BE2C (cell line): ENCODE measurements around the gene PEDS1.

Source experiments
- DNase-seq: peaks from one replicate; pipeline ENCODE4 v3.0.0-alpha.2; 2020
- H3K27me3 ChIP-seq: fragments of 250-450 bp; sonication (Bioruptor Pico); 2 replicates; pipeline ENCODE4 v1.5.1; 2020; ENCODE audit warnings: mild to moderate bottlenecking
- H3K36me3 ChIP-seq: fragments of 250-450 bp; sonication (Bioruptor Pico); 2 replicates; pipeline ENCODE4 v1.5.1; 2020; ENCODE audit warnings: mild to moderate bottlenecking
- H3K4me1 ChIP-seq: fragments of 250-450 bp; sonication (Bioruptor Pico); 2 replicates; pipeline ENCODE4 v1.5.1; 2020
- H3K4me3 ChIP-seq: 2 replicates; pipeline ENCODE4 v1.5.1; 2011; ENCODE audit warnings: low read depth, low read length
- H3K9me3 ChIP-seq: fragments of 250-450 bp; sonication (Bioruptor Pico); 2 replicates; pipeline ENCODE4 v1.5.1; 2020
- TF ChIP-seq, protein P1 (sequence below): IDR thresholded peaks from 2 replicates; pipeline ENCODE4 v1.5.1; 2012; ENCODE audit warnings: mild to moderate bottlenecking, low read depth, low read length

Gene PEDS1

DNA sequence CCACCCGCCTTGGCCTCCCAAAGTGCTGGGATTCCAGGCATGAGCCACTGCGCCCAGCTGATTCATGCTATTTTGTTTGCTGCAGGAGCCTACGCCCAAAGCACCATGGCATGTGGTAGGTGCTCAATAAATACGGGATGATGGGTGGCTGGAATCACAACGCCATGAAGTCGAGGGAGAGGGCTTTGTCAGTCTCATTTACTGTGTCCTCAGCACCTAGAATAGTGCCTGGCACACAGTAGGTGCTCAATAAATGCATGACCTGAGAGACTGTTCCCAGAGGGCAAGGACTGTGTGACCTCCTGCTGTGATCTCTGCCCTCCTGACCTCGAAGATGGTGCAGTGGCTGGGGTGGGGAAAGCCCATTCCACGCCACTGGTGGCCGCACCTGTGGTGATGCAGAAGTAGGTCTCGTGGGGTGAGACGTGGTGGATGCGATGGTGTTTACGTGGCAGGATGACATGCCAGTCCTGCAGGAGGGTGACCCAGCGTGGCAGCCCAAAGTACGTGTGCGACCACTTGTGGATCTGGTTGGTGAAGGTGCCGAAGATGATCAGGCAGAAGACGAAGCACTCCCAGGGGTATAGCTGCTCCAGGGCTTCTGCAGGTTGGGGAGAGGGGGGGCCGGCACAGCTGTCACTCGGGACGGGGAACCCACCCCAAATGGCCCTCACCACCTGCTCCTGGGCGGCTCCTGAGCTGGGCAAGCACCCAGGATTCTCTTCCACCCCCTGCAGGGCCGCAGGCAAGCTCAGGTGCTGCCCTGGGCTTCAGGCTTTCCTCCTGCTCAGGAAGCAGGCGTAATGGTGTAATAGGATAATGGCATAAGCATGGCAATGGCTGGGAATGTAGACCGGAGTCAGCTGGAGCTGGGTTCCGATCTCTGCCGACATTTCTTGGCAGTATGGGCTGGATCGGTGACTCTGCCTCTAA is 25.7 kb downstream of the PEDS1 start:
- TF ChIP-seq, protein P1, sequence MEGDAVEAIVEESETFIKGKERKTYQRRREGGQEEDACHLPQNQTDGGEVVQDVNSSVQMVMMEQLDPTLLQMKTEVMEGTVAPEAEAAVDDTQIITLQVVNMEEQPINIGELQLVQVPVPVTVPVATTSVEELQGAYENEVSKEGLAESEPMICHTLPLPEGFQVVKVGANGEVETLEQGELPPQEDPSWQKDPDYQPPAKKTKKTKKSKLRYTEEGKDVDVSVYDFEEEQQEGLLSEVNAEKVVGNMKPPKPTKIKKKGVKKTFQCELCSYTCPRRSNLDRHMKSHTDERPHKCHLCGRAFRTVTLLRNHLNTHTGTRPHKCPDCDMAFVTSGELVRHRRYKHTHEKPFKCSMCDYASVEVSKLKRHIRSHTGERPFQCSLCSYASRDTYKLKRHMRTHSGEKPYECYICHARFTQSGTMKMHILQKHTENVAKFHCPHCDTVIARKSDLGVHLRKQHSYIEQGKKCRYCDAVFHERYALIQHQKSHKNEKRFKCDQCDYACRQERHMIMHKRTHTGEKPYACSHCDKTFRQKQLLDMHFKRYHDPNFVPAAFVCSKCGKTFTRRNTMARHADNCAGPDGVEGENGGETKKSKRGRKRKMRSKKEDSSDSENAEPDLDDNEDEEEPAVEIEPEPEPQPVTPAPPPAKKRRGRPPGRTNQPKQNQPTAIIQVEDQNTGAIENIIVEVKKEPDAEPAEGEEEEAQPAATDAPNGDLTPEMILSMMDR, result no peak
- Histone ChIP-seq H3K36me3 (peaks cover 55% of the 10 kb centered on the region), H3K4me1 (no peaks in the 10 kb centered on the region; the same call in 1 of the 2 replicates)

DNA sequence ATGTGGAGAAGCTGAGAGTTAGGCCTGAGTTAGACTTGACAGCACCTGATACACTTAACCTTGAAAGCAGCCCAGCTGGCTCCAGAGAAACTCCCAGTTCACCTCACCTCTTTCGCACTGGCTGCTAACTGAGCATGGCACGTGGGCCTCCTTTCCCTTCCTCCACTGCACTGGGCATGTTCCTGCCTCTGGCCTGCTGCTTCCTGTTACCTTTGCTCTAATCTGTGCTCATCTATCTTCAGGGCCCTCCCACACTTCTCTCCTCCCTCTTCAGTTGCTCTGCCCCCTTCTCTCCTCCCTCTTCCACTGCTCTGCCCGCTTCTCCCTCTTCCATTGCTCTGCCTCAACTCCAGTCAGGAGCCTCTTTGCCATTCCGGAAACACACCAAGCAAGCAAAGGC is 26.9 kb downstream of the PEDS1 start:
- Histone ChIP-seq H3K27me3 (no peaks in the 10 kb centered on the region), H3K9me3 (peaks cover 4% of the 10 kb centered on the region), H3K36me3 (peaks cover 47% of the 10 kb centered on the region), H3K4me3 (no peak overlapping the region), H3K4me1 (peaks cover 3% of the 10 kb centered on the region; the same call in 1 of the 2 replicates)
- no peak for DNase-seq
- TF ChIP-seq, protein P1, result no peak

More for the DNA sequence above, 25.7 kb downstream of the PEDS1 start:
- no peaks in the 10 kb centered on the region for H3K27me3 ChIP-seq
- no peaks in the 10 kb centered on the region for H3K9me3 ChIP-seq
- DNase-seq, result no peak
- H3K4me3 ChIP-seq, result no peak overlapping the region

DNA sequence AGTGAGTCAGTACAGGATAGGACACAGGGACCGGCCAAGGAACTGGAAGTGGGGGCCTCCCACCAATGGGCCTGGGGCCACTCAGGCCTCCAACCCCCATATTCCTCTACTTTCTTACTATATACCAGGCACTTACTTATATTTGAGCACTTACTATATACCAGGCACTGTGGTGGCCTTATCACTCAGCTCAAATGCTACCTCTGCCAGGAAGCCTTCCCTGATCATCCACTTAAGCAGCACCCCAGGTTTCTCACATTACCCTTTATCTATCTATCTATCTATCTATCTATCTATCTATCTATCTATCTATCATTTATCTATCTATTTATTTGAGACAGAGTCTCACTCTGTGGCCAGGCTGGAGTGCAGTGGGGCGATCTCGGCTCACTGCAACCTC is 28.2 kb downstream of the PEDS1 start:
- H3K27me3 ChIP-seq, result no peaks in the 10 kb centered on the region
- H3K4me3 ChIP-seq, result no peak overlapping the region
- H3K9me3 ChIP-seq, result peaks cover 4% of the 10 kb centered on the region
- DNase-seq, result no peak
- peaks cover 37% of the 10 kb centered on the region for H3K36me3 ChIP-seq
- peaks cover 3% of the 10 kb centered on the region for H3K4me1 ChIP-seq
- TF ChIP-seq, protein P1, result no peak

DNA sequence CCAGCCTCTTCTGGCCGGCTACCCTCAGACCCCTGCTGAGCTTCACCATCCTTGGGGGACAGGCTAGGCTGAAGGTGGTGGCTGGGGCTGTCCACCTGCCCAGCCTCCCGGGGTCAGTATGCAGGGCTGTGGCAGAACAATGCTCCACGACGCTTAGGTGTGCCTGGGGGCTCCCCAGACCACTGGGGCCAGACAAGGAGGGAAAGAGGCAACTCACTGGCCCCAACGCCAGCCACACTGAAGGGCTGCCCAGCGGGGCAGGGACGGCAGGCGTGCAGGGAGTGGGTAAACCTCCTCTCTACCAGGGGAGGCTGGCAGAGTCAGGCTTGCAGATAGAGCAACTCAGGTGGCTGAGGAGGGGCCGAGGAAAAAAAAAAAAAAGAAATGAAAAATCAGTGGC is 29.0 kb downstream of the PEDS1 start:
- peaks cover 30% of the 10 kb centered on the region for H3K36me3 ChIP-seq
- TF ChIP-seq, protein P1, result no peak
- peaks cover 3% of the 10 kb centered on the region for H3K4me1 ChIP-seq
- no peaks in the 10 kb centered on the region for H3K27me3 ChIP-seq
- H3K4me3 ChIP-seq, result no peak overlapping the region
- no peak for DNase-seq
- peaks cover 4% of the 10 kb centered on the region for H3K9me3 ChIP-seq

DNA sequence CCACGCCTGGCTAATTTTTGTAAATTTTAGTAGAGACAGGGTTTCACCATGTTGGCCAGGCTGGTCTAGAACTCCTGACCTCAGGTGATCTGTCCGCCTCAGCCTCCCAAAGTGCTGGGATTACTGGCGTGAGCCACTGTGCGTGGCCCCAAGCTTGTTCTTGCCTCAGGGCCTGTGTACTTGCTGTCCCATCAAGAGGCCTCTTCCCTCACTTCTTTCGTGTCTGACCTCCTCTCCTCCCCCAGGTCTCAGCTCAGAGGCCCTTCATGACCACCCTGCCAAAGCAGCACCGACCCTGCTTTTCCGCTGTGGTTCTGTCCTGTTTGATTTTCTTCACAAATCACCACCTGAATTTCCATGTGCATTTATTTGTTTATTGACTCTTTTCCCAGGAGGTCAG is 30.1 kb downstream of the PEDS1 start:
- Histone ChIP-seq H3K27me3 (no peaks in the 10 kb centered on the region), H3K4me1 (peaks cover 3% of the 10 kb centered on the region), H3K9me3 (peaks cover 4% of the 10 kb centered on the region), H3K4me3 (no peak overlapping the region), H3K36me3 (peaks cover 20% of the 10 kb centered on the region)
- no peak for DNase-seq
- TF ChIP-seq, protein P1, result no peak

DNA sequence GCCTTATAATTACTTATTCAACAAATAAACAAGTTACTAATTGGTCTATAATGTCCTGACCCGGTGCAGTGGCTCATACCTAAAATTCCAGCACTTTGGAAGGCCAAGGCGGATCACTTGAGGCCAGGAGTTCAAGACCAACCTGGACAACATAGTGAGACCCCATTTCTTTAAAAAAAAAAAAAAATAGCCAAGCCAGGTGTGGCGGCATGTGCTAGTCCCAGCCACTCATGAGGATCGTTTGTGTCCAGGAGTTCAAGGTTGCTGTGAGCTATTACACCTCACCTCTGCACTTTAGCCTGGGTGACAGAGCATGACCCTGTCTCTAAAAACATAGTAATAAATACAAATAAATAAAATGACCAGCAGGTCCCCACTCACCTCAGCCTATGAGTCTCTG is 30.8 kb downstream of the PEDS1 start:
- no peak for DNase-seq
- Histone ChIP-seq H3K36me3 (peaks cover 14% of the 10 kb centered on the region), H3K27me3 (no peaks in the 10 kb centered on the region), H3K9me3 (peaks cover 4% of the 10 kb centered on the region), H3K4me1 (peaks cover 3% of the 10 kb centered on the region), H3K4me3 (no peak overlapping the region)
- TF ChIP-seq, protein P1, result no peak
